Hepatocyte (in vitro differentiated cells): Measurements from ENCODE around the gene FYN. TPM values are rescaled to one million over a fixed set of nuclear protein-coding genes. Genes with fewer than 3 reads are reported as not detected.

Source experiments
- DNase-seq: peaks from one replicate; pipeline ENCODE4 v3.0.0-alpha.2; 2016; ENCODE audit warnings: low spot score
- H2AFZ ChIP-seq: fragments of 200-600 bp; sonication (generic); 2 replicates; pipeline ENCODE4 v1.6.0; 2016; ENCODE audit warnings: antibody characterized with exemption, mild to moderate bottlenecking
- H3K27ac ChIP-seq: fragments of 200-600 bp; sonication (generic); 2 replicates; pipeline ENCODE4 v1.5.1; 2016; ENCODE audit warnings: mild to moderate bottlenecking
- H3K27me3 ChIP-seq: fragments of 200-600 bp; sonication (generic); 2 replicates; pipeline ENCODE4 v1.6.1; 2016
- H3K36me3 ChIP-seq: fragments of 200-600 bp; sonication (generic); replicated peaks from 2 replicates; pipeline ENCODE4 v1.5.1; 2016; ENCODE audit warnings: low read depth; ENCODE audit not compliant: insufficient read depth
- H3K4me1 ChIP-seq: fragments of 200-600 bp; sonication (generic); 2 replicates; pipeline ENCODE4 v1.5.1; 2016; ENCODE audit warnings: mild to moderate bottlenecking, moderate library complexity; ENCODE audit not compliant: insufficient read depth
- H3K4me2 ChIP-seq: fragments of 200-600 bp; sonication (generic); 2 replicates; pipeline ENCODE4 v1.6.0; 2016
- H3K4me3 ChIP-seq: fragments of 200-600 bp; sonication (generic); 2 replicates; pipeline ENCODE4 v1.5.1; 2016; ENCODE audit warnings: mild to moderate bottlenecking
- H3K79me2 ChIP-seq: fragments of 200-600 bp; sonication (generic); 2 replicates; pipeline ENCODE4 v1.6.0; 2017; ENCODE audit warnings: mild to moderate bottlenecking
- H3K9me2 ChIP-seq: fragments of 200-600 bp; sonication (generic); replicated peaks from 2 replicates; pipeline ENCODE4 v1.6.0; 2017; ENCODE audit warnings: mild to moderate bottlenecking; ENCODE audit not compliant: insufficient read depth
- H3K9me3 ChIP-seq: fragments of 200-600 bp; sonication (generic); 2 replicates; pipeline ENCODE4 v1.5.1; 2016; ENCODE audit warnings: low read depth, mild to moderate bottlenecking
- H4K20me1 ChIP-seq: fragments of 200-600 bp; sonication (generic); 2 replicates; pipeline ENCODE4 v1.6.0; 2016; ENCODE audit warnings: mild to moderate bottlenecking; ENCODE audit not compliant: insufficient read depth, poor library complexity, severe bottlenecking
- EZH2 ChIP-seq: fragments of 200-600 bp; sonication (generic); IDR thresholded peaks from 2 replicates; pipeline ENCODE4 v1.6.1; 2016; ENCODE audit warnings: antibody characterized with exemption, mild to moderate bottlenecking, borderline replicate concordance
- EZH2phosphoT487 ChIP-seq: fragments of 200-600 bp; sonication (generic); IDR thresholded peaks from one replicate; pipeline ENCODE4 v1.6.1; 2018; ENCODE audit warnings: antibody characterized with exemption, mild to moderate bottlenecking, low read depth, moderate library complexity; ENCODE audit not compliant: unreplicated experiment, severe bottlenecking
- WGBS: methylation state at CpG from one replicate; pipeline ENCODE4 v1.1.6; 2016; ENCODE audit warnings: low lambda C conversion rate; ENCODE audit errors: missing lambda C conversion rate; 5-methylcytosine and 5-hydroxymethylcytosine counted together
- polyA plus RNA-seq: library from polyadenylated mRNA; unstranded; fragments of >200 nt; fragmentation: Nextera tagmentation; extraction: Ambion mirVana; gene quantifications from 2 replicates; pipeline ENCODE4 v1.2.1, GENCODE V29; 2016
- total RNA-seq: library from RNA; depleted of rRNA; stranded (reverse); fragments of >200 nt; gene quantifications from 2 replicates; pipeline ENCODE4 v1.2.3, GENCODE V29; 2014
- TF ChIP-seq, protein P1 (sequence below): fragments of 200-600 bp; sonication (generic); IDR thresholded peaks from 2 replicates; pipeline ENCODE4 v1.5.1; 2016; ENCODE audit warnings: antibody characterized with exemption, mild to moderate bottlenecking; ENCODE audit not compliant: poor library complexity

Gene FYN
- total and polyA plus RNA-seq, 2 experiments from 2014 or later, result 40.0 to 70.1 TPM

DNA sequence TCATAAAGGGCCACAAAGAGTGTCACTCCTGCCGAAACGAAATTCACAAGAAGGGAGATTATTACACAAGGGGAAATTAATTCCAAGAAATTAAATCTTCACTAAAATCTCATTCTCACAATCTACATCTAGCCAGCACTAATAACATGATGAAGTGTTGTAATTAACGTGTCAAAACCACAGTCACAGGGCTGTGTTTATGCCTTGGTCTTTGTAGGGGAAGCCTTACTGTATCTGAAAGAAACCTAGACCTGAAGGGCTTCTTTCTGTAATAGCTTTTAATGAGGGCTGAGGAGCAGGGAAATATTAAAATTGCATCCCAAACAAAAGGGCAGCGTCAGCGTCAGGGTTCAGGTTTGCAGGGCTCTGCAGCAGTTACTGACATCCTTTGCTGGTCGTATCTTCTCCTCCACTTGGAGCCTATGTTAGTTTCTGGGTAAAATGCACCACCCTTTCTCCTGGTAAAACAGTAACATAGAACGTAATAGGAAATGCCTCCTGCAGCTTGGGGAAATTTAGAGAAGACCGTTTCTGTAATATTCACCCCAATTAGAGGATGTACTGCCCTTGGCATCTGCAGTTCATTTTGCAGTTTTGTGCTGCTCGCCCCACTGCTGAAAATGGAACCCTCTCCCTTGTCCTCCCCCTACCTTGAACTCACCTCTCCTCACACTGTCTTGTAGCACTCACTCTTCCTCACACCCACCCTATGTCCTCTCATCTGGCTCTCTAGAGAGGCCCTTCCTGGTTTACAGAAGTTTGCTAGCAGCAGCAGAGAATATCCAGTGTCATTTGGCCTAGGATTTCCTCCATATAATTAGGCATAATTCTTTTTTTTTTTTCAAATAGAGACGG is 158.6 kb downstream of the FYN start:
- no peak overlapping the region for H3K4me2 ChIP-seq
- no peak overlapping the region for H3K27ac ChIP-seq
- H3K9me2 ChIP-seq, result no peaks in the 10 kb centered on the region
- TF ChIP-seq EZH2phosphoT487 (no peak), EZH2 (no peak)
- TF ChIP-seq, protein P1, sequence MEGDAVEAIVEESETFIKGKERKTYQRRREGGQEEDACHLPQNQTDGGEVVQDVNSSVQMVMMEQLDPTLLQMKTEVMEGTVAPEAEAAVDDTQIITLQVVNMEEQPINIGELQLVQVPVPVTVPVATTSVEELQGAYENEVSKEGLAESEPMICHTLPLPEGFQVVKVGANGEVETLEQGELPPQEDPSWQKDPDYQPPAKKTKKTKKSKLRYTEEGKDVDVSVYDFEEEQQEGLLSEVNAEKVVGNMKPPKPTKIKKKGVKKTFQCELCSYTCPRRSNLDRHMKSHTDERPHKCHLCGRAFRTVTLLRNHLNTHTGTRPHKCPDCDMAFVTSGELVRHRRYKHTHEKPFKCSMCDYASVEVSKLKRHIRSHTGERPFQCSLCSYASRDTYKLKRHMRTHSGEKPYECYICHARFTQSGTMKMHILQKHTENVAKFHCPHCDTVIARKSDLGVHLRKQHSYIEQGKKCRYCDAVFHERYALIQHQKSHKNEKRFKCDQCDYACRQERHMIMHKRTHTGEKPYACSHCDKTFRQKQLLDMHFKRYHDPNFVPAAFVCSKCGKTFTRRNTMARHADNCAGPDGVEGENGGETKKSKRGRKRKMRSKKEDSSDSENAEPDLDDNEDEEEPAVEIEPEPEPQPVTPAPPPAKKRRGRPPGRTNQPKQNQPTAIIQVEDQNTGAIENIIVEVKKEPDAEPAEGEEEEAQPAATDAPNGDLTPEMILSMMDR, result no peak
- no peaks in the 10 kb centered on the region for H3K79me2 ChIP-seq
- DNase-seq, result no peak
- no peaks in the 10 kb centered on the region for H3K9me3 ChIP-seq
- no peaks in the 10 kb centered on the region for H4K20me1 ChIP-seq
- no peaks in the 10 kb centered on the region for H3K27me3 ChIP-seq
- H3K4me3 ChIP-seq, result no peak overlapping the region
- H3K36me3 ChIP-seq, result no peaks in the 10 kb centered on the region
- H3K4me1 ChIP-seq, result no peaks in the 10 kb centered on the region
- no peak overlapping the region for H2AFZ ChIP-seq
- WGBS, result 89% methylated on average over 10 of the region's 10 CpGs

DNA sequence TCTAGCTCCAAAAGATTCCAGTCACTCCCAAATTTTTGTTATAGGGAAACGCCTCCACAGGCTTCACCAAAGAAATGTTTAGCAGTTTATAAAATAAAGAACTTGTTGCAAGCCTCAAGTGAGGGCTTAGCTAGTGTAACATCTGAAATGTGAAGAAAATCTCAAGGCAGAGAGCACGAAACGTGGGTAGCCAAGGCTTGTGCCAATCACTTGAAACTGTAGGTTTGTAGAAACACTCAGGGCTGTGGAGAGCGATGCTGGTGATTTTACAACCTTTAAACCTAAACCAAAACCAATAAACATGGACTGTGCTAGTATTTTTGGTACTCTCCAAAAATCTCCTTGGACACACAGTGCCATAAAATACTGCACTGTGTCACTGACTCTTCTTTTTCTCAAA is 159.4 kb downstream of the FYN start:
- no peaks in the 10 kb centered on the region for H3K79me2 ChIP-seq
- 93% methylated on average over 4 of the region's 4 CpGs for WGBS
- H3K27me3 ChIP-seq, result no peaks in the 10 kb centered on the region
- no peaks in the 10 kb centered on the region for H3K4me1 ChIP-seq
- no peak overlapping the region for H3K4me3 ChIP-seq
- no peak for TF ChIP-seq EZH2
- TF ChIP-seq, protein P1, result no peak
- no peak for TF ChIP-seq EZH2phosphoT487
- no peaks in the 10 kb centered on the region for H3K9me2 ChIP-seq
- no peaks in the 10 kb centered on the region for H3K36me3 ChIP-seq
- H3K27ac ChIP-seq, result no peak overlapping the region
- no peaks in the 10 kb centered on the region for H3K9me3 ChIP-seq
- H4K20me1 ChIP-seq, result no peaks in the 10 kb centered on the region
- no peak overlapping the region for H3K4me2 ChIP-seq
- DNase-seq, result no peak
- no peak overlapping the region for H2AFZ ChIP-seq

DNA sequence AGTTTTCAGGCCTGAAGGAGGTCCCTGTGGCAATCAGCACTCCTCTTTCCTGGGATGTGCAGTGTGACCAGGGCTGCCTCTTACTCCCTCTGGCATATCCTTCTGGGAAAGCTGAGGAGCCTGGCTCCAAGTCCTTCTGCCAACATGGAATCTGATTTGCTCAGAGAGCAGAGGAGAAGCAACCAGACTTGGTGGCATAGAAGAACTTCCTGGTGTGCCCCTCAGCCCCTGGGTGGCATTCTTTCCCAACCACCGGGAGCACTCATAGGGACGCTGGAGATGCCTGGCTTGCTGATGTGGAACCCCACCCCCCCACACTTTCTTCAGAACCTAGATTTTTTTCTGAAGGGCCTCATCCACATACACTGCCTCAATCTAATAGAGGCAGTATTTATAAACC is 160.0 kb downstream of the FYN start:
- Histone ChIP-seq H3K9me2 (no peaks in the 10 kb centered on the region), H3K36me3 (no peaks in the 10 kb centered on the region), H3K27ac (no peak overlapping the region), H3K27me3 (no peaks in the 10 kb centered on the region), H3K9me3 (no peaks in the 10 kb centered on the region), H3K4me1 (no peaks in the 10 kb centered on the region), H4K20me1 (no peaks in the 10 kb centered on the region), H3K4me3 (no peak overlapping the region), H2AFZ (no peak overlapping the region), H3K79me2 (no peaks in the 10 kb centered on the region), H3K4me2 (no peak overlapping the region)
- WGBS, result 100% methylated on average over 2 of the region's 2 CpGs
- DNase-seq, result no peak
- TF ChIP-seq, protein P1, result no peak
